Calu3 (cell line): ENCODE measurements around the gene SLC10A3. TPM values are rescaled to one million over a fixed set of nuclear protein-coding genes. Genes with fewer than 3 reads are reported as not detected.

Experiments used
- BruUV-seq: library from RNA; stranded (reverse); fragments of 400-500 nt; replicated peaks from 2 replicates; lab custom pipeline; 2021; lab: Mats Ljungman, UMichigan
- CTCF ChIA-PET: fragments of 300-600 bp; sonication (Branson Sonifier 250); formaldehyde crosslinking; loops from one replicate; lab custom pipeline; 2022; ENCODE audit warnings: antibody characterized with exemption; lab: Charles Lee
- DNase-seq: peaks from one replicate; pipeline ENCODE4 v3.0.0; 2022
- H3K27ac Mint-ChIP-seq: one replicate; pipeline ENCODE4 v1.8.0; 2022; ENCODE audit warnings: mixed read lengths; ENCODE audit not compliant: unreplicated experiment
- H3K27me3 Mint-ChIP-seq: one replicate; pipeline ENCODE4 v1.8.0; 2022; ENCODE audit warnings: mixed read lengths; ENCODE audit not compliant: unreplicated experiment
- H3K36me3 Mint-ChIP-seq: one replicate; pipeline ENCODE4 v1.8.0; 2022; ENCODE audit warnings: mild to moderate bottlenecking, moderate library complexity, mixed read lengths; ENCODE audit not compliant: insufficient read depth, unreplicated experiment
- H3K4me1 Mint-ChIP-seq: one replicate; pipeline ENCODE4 v1.8.0; 2022; ENCODE audit warnings: mild to moderate bottlenecking, low read depth, mixed read lengths; ENCODE audit not compliant: unreplicated experiment
- H3K4me3 Mint-ChIP-seq: one replicate; pipeline ENCODE4 v1.8.0; 2022; ENCODE audit warnings: mild to moderate bottlenecking, low read depth, moderate library complexity, mixed read lengths; ENCODE audit not compliant: unreplicated experiment
- H3K9me3 Mint-ChIP-seq: one replicate; pipeline ENCODE4 v1.8.0; 2022; ENCODE audit warnings: low read depth, mixed read lengths; ENCODE audit not compliant: unreplicated experiment
- CTCF ChIP-seq: fragments of 200-600 bp; IDR thresholded peaks from one replicate; pipeline ENCODE4 v1.8.0; 2022; ENCODE audit warnings: antibody characterized with exemption; ENCODE audit not compliant: unreplicated experiment
- intact Hi-C: fragments of 100-400 bp; cut with micrococcal nuclease; formaldehyde crosslinking; loops from one replicate; pipeline ENCODE4 v1.10.0; 2022; ENCODE audit not compliant: unreplicated experiment
- total RNA-seq: library from RNA; stranded (reverse); gene quantifications from 2 replicates; pipeline ENCODE4 v1.2.3, GENCODE V29; 2022

The SLC10A3 gene
- total RNA-seq, 1 experiment from 2014 or later, result 21.5 TPM

DNA sequence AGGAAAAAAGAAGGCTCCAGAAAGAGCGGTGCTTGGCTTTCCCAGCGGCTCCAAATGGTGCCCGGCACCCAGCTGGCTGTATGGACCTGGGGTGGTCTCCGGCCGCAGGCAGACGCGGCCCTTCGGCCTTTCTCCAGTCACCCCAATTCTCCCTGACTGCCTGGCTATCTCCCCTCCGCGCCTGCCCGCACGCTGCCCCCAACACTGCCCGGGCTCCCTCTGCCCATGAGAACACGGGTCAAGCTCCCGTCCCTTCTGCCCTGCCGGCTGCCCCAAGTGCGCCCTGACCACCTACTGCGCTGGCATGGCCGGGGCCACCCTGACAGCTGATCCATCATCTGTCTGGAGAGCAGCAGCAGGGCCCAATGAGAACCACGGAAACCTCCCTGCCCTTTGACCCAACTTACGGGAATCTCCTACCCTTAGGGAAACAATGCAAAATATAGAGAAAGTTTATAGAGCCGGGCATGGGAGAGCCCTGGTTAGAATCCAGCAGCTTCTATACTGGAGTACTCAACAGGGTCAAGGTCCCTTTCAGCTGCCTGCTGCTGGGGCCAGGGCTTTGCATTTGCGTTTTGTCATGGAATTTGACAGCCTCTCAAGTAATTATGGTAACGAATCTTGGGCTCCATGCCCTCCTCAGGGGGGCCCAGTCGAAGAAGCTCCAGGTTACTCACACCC, 26.8 kb upstream of the SLC10A3 start:
- Mint-ChIP-seq H3K4me1 (peaks cover 6% of the 10 kb centered on the region), H3K9me3 (no peaks in the 10 kb centered on the region), H3K4me3 (peak overlapping the region; percentile 81), H3K36me3 (peaks cover 22% of the 10 kb centered on the region), H3K27me3 (no peaks in the 10 kb centered on the region), H3K27ac (no peak overlapping the region)
- intact Hi-C loops, result no loop called here
- no peak for DNase-seq
- CTCF ChIA-PET, result interaction anchor here (0.8 kb wide), 1 partner anchor 31 kb away, joined by 3 read pairs; the partner anchor contains the start of gene UBL4A
- no TSS peak for BruUV-seq
- TF ChIP-seq CTCF, result no peak

DNA sequence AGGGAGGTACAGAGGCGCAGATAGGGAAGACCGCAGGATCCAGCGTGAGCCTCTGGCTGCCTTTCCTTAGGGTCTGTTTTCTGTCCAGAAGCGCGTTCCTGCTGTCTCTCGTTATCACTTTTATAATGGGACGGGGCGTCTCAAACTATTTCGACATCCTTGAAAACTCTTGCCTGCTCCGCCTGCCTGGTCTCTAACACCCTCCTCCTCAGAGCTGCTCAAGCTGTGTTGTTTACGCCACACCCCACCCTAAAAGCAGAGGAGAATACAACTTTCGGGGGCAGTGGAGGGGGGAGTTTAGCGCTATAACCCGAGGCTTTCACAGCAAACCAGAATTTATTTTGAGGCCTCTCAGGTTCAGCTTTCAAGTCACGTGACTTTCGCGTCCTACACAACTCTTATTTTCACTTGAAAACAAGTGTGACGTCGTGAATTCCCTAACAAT, 26.2 kb upstream of the SLC10A3 start:
- BruUV-seq, result no TSS peak
- DNase-seq, result no peak
- Mint-ChIP-seq H3K36me3 (peaks cover 22% of the 10 kb centered on the region), H3K9me3 (no peaks in the 10 kb centered on the region), H3K27me3 (no peaks in the 10 kb centered on the region), H3K27ac (no peak overlapping the region), H3K4me1 (peaks cover 6% of the 10 kb centered on the region), H3K4me3 (peak overlapping the region; percentile 81)
- CTCF ChIA-PET, result interaction anchor here (0.8 kb wide), 1 partner anchor 31 kb away, joined by 3 read pairs; the partner anchor contains the start of gene UBL4A
- no peak for TF ChIP-seq CTCF
- intact Hi-C loops, result no loop called here

GRCh38 chrX:154515966-154516655, 25.7 kb upstream of the SLC10A3 start, which contains the start of gene FAM3A:
TSS of gene FAM3A (minus strand) at chrX:154516232. CDS start at chrX:154515772, 460 bp downstream.
- H3K36me3 Mint-ChIP-seq, result peaks cover 22% of the 10 kb centered on the region
- TF ChIP-seq CTCF, result no peak
- H3K4me3 Mint-ChIP-seq, result peak within 1 kb of the TSS; percentile 81
- peak; percentile 95 for DNase-seq
- H3K4me1 Mint-ChIP-seq, result peaks cover 6% of the 10 kb centered on the region
- CTCF ChIA-PET, result no interaction called here
- intact Hi-C loops, result no loop called here
- H3K9me3 Mint-ChIP-seq, result no peaks in the 10 kb centered on the region
- no peaks in the 10 kb centered on the region for H3K27me3 Mint-ChIP-seq
- BruUV-seq, result no TSS peak
- H3K27ac Mint-ChIP-seq, result peak within 1 kb of the TSS; percentile 77

GRCh38 chrX:154515090-154515965, 24.9 kb upstream of the SLC10A3 start:
- no peaks in the 10 kb centered on the region for H3K9me3 Mint-ChIP-seq
- intact Hi-C loops, result no loop called here
- DNase-seq, result no peak
- H3K4me1 Mint-ChIP-seq, result peaks cover 6% of the 10 kb centered on the region
- H3K4me3 Mint-ChIP-seq, result peak overlapping the region; percentile 81
- no peaks in the 10 kb centered on the region for H3K27me3 Mint-ChIP-seq
- BruUV-seq, result TSS peak; percentile 50
- TF ChIP-seq CTCF, result no peak
- H3K27ac Mint-ChIP-seq, result peak overlapping the region; percentile 77
- CTCF ChIA-PET, result no interaction called here
- peaks cover 28% of the 10 kb centered on the region for H3K36me3 Mint-ChIP-seq
